PC-9 (cell line): ENCODE measurements around the gene NDUFB8. TPM values are rescaled to one million over a fixed set of nuclear protein-coding genes. Genes with fewer than 3 reads are reported as not detected.

Source experiments
- BruUV-seq: library from RNA; stranded (reverse); fragments of 400-500 nt; replicated peaks from 2 replicates; lab custom pipeline; 2021; lab: Mats Ljungman, UMichigan
- CTCF ChIA-PET: fragments of 300-600 bp; sonication (Branson Sonifier 250); formaldehyde crosslinking; loops from one replicate; lab custom pipeline; 2022; ENCODE audit warnings: antibody characterized with exemption; lab: Charles Lee
- POLR2A ChIA-PET: fragments of 300-600 bp; sonication (Branson Sonifier 250); formaldehyde crosslinking; loops from one replicate; lab custom pipeline; 2022; ENCODE audit warnings: antibody characterized with exemption; ENCODE audit not compliant: unreplicated experiment; lab: Charles Lee
- DNase-seq, 2 experiments: peaks; one replicate each; pipeline versions ENCODE4 v3.0.0 to v3.0.0-alpha.2; 2015 to 2022; ENCODE audit warnings: mixed read lengths in 1 of 2
- H2AFZ ChIP-seq: fragments of 200-600 bp; sonication (generic); 2 replicates; pipeline ENCODE4 v1.8.1; 2017; ENCODE audit warnings: antibody characterized with exemption
- H3F3A ChIP-seq: fragments of 200-600 bp; sonication (generic); 2 replicates; pipeline ENCODE4 v1.8.1; 2017; ENCODE audit warnings: antibody characterized with exemption, mild to moderate bottlenecking, low read depth; ENCODE audit not compliant: insufficient read depth
- H3K27ac ChIP-seq: fragments of 200-600 bp; sonication (generic); 2 replicates; pipeline ENCODE4 v1.6.1; 2016; ENCODE audit warnings: mixed run types
- H3K27me3 ChIP-seq: fragments of 200-600 bp; sonication (generic); 2 replicates; pipeline ENCODE4 v1.6.1; 2016; ENCODE audit warnings: low read depth, mixed run types; ENCODE audit not compliant: insufficient read depth
- H3K36me3 ChIP-seq: fragments of 200-600 bp; sonication (generic); 2 replicates; pipeline ENCODE4 v1.6.1; 2016; ENCODE audit warnings: low read depth, mixed run types
- H3K4me1 ChIP-seq: fragments of 200-600 bp; sonication (generic); replicated peaks from 2 replicates; pipeline ENCODE4 v1.6.1; 2016; ENCODE audit warnings: mixed run types; ENCODE audit not compliant: insufficient read depth
- H3K4me2 ChIP-seq: fragments of 200-600 bp; sonication (generic); 2 replicates; pipeline ENCODE4 v1.6.1; 2017; ENCODE audit warnings: mixed run types
- H3K4me3 ChIP-seq: fragments of 200-600 bp; sonication (generic); 2 replicates; pipeline ENCODE4 v1.6.1; 2016; ENCODE audit warnings: mixed run types
- H3K79me2 ChIP-seq: fragments of 200-600 bp; sonication (generic); 2 replicates; pipeline ENCODE4 v1.6.1; 2017; ENCODE audit warnings: low read depth, mixed run types
- H3K9me2 ChIP-seq: fragments of 200-600 bp; sonication (generic); 2 replicates; pipeline ENCODE4 v1.8.1; 2017; ENCODE audit warnings: mild to moderate bottlenecking; ENCODE audit not compliant: insufficient read depth
- H3K9me3 ChIP-seq: fragments of 200-600 bp; sonication (generic); 2 replicates; pipeline ENCODE4 v1.8.1; 2016; ENCODE audit warnings: low read depth; ENCODE audit not compliant: insufficient read depth
- H4K20me1 ChIP-seq: fragments of 200-600 bp; sonication (generic); 2 replicates; pipeline ENCODE4 v1.8.1; 2017; ENCODE audit not compliant: insufficient read depth
- EZH2 ChIP-seq: fragments of 200-600 bp; sonication (generic); IDR thresholded peaks from 2 replicates; pipeline ENCODE4 v1.8.0; 2017; ENCODE audit warnings: antibody characterized with exemption, low read depth
- intact Hi-C: fragments of 100-400 bp; cut with micrococcal nuclease; formaldehyde crosslinking; loops from one replicate; pipeline ENCODE4 v1.10.0; 2022; ENCODE audit not compliant: unreplicated experiment
- total RNA-seq: library from RNA; stranded (reverse); gene quantifications from 2 replicates; pipeline ENCODE4 v1.2.3, GENCODE V29; 2021
- TF ChIP-seq, protein P1 (sequence below): fragments of 200-600 bp; sonication (generic); conservative IDR thresholded peaks from 2 replicates; pipeline ENCODE4 v1.6.1; 2017; ENCODE audit warnings: mixed run types, antibody characterized with exemption, mild to moderate bottlenecking, moderate library complexity

NDUFB8 gene
- total RNA-seq, 1 experiment from 2014 or later = 86.0 TPM

DNA sequence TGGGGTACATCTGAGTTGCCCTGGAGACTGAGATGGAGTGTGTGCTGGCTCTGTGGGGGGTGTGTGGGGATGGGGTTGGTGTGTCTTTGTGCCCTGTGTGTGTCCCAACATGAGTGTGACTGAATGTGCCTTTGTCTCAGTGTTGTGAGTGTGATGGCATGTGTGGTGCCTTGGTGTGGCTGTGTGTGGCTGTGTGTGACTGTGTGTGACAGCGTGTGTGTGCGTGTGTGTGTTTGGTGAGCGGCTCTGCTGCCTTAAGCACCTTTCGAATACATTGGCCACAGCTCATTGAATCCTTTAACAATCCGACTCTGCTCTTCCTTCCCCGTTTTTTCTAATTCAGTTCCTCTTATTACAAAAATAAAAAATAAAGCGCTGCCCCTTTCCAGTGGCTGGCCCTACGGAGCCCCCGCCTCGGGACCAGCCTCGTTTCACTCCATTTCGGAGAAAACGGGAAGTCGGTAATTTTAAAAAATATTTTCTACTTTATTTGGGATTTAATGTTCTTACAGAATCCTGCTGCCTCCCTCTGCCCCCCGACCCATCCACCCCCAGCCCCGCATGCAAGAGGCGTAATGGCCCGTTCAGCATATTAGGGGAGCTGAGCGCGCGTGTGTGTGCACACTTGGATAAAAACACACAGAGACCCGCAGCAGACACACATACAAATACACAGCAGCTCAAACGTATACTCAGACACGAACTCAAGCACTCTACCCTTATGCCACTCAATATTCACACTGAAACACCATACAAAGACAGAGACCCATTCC lies 41.6 kb upstream of the NDUFB8 start:
- no peak overlapping the region for H3K4me3 ChIP-seq
- no peaks in the 10 kb centered on the region for H3K9me2 ChIP-seq
- DNase-seq = no peak
- no peak overlapping the region for H3K4me2 ChIP-seq
- no peak overlapping the region for H2AFZ ChIP-seq
- ChIA-PET POLR2A (no interaction called here), CTCF (no interaction called here)
- no peaks in the 10 kb centered on the region for H4K20me1 ChIP-seq
- H3K36me3 ChIP-seq = no peaks in the 10 kb centered on the region
- BruUV-seq = no TSS peak
- no peaks in the 10 kb centered on the region for H3F3A ChIP-seq
- no peak for TF ChIP-seq EZH2
- TF ChIP-seq, protein P1, sequence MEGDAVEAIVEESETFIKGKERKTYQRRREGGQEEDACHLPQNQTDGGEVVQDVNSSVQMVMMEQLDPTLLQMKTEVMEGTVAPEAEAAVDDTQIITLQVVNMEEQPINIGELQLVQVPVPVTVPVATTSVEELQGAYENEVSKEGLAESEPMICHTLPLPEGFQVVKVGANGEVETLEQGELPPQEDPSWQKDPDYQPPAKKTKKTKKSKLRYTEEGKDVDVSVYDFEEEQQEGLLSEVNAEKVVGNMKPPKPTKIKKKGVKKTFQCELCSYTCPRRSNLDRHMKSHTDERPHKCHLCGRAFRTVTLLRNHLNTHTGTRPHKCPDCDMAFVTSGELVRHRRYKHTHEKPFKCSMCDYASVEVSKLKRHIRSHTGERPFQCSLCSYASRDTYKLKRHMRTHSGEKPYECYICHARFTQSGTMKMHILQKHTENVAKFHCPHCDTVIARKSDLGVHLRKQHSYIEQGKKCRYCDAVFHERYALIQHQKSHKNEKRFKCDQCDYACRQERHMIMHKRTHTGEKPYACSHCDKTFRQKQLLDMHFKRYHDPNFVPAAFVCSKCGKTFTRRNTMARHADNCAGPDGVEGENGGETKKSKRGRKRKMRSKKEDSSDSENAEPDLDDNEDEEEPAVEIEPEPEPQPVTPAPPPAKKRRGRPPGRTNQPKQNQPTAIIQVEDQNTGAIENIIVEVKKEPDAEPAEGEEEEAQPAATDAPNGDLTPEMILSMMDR = no peak
- peaks cover 84% of the 10 kb centered on the region for H3K27me3 ChIP-seq
- H3K4me1 ChIP-seq = no peaks in the 10 kb centered on the region
- no peaks in the 10 kb centered on the region for H3K9me3 ChIP-seq
- intact Hi-C loops = no loop called here
- no peaks in the 10 kb centered on the region for H3K79me2 ChIP-seq
- no peak overlapping the region for H3K27ac ChIP-seq

DNA sequence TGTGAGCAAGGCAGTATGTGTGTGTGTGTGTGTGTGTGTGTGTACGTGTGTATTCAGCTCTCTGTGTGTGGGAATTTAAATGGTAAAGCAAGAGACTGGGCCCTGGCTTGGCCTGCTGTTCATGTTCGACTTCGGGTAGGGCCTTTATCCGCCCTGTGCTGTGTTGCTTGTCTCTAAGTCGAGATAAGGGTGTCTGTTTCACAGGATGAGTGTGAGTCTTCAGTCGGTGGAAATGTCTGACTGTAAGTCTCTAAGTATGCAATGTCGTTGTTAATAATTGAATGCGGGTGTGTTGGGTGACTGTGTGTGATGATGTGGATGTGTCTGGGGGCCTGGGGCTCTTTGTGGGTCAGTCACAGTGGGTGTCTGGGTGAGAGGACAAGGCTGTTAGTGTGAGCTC lies 40.8 kb upstream of the NDUFB8 start:
- BruUV-seq = no TSS peak
- no peak for DNase-seq
- Histone ChIP-seq H3K9me2 (no peaks in the 10 kb centered on the region), H3K27me3 (peaks cover 81% of the 10 kb centered on the region), H3K27ac (no peak overlapping the region), H2AFZ (no peak overlapping the region), H3F3A (no peaks in the 10 kb centered on the region), H3K36me3 (no peaks in the 10 kb centered on the region), H3K4me1 (no peaks in the 10 kb centered on the region), H3K79me2 (no peaks in the 10 kb centered on the region), H3K4me2 (no peak overlapping the region), H4K20me1 (no peaks in the 10 kb centered on the region), H3K9me3 (no peaks in the 10 kb centered on the region), H3K4me3 (no peak overlapping the region)
- ChIA-PET POLR2A (no interaction called here), CTCF (no interaction called here)
- no peak for TF ChIP-seq EZH2
- TF ChIP-seq, protein P1 = no peak
- intact Hi-C loops = no loop called here

DNA sequence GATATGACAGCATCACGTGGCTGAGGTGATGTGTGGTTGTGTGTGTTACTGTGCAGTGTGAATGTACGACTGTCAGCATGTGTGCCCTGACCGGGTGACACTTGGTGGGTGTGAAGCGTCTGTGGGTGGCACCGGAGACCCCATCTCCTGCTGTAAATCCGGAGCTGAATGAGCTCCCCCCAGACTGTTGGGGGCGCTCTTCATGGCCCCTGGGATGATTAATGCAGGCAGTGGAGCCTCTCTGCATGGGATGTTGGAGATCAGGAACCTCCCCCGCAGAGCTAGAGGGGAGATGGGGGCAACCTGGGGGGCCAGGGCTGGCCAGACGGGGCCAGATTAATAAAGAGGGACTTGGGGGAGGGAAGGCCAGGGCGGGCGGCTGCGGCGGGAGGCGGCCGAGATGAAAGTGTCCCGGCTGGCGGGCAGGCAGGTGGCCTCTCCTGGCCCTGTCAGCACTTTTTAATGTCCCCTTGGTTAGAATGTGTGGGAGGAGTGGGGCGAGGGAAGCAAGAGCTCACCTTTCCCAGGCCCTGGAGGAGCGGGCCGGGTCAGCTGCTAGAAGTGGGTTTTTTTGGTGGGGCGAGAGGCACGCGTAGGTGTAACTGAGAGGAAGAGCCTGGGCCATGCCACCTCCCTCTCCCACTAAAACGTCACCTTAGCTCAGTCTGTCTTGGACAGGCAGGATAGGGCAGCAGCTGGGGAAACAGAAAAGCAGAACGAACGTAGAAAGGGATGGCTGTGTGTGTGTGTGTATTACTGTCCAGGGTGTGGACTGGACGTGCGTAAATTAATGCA lies 40.2 kb upstream of the NDUFB8 start:
- Histone ChIP-seq H3K79me2 (no peaks in the 10 kb centered on the region), H3K9me3 (no peaks in the 10 kb centered on the region), H3K27ac (no peak overlapping the region), H3K27me3 (peaks cover 81% of the 10 kb centered on the region), H3F3A (no peaks in the 10 kb centered on the region), H2AFZ (no peak overlapping the region), H3K4me3 (no peak overlapping the region), H3K36me3 (no peaks in the 10 kb centered on the region), H4K20me1 (no peaks in the 10 kb centered on the region), H3K4me2 (no peak overlapping the region), H3K9me2 (no peaks in the 10 kb centered on the region), H3K4me1 (no peaks in the 10 kb centered on the region)
- no TSS peak for BruUV-seq
- intact Hi-C loops = no loop called here
- ChIA-PET CTCF (interaction anchor here (0.6 kb wide), 1 partner anchor 136 kb away, joined by 4 read pairs; no protein-coding TSS in a partner anchor), POLR2A (no interaction called here)
- TF ChIP-seq, protein P1 = no peak
- TF ChIP-seq EZH2 = no peak
- no peak for DNase-seq
